Calu3 (cell line): Measurements from ENCODE around the gene FXYD6. TPM values are rescaled to one million over a fixed set of nuclear protein-coding genes. Genes with fewer than 3 reads are reported as not detected.

Experiments
- BruUV-seq: library from RNA; stranded (reverse); fragments of 400-500 nt; replicated peaks from 2 replicates; lab custom pipeline; 2021; lab: Mats Ljungman, UMichigan
- CTCF ChIA-PET: fragments of 300-600 bp; sonication (Branson Sonifier 250); formaldehyde crosslinking; loops from one replicate; lab custom pipeline; 2022; ENCODE audit warnings: antibody characterized with exemption; lab: Charles Lee
- DNase-seq: peaks from one replicate; pipeline ENCODE4 v3.0.0; 2022
- H3K27ac Mint-ChIP-seq: one replicate; pipeline ENCODE4 v1.8.0; 2022; ENCODE audit warnings: mixed read lengths; ENCODE audit not compliant: unreplicated experiment
- H3K27me3 Mint-ChIP-seq: one replicate; pipeline ENCODE4 v1.8.0; 2022; ENCODE audit warnings: mixed read lengths; ENCODE audit not compliant: unreplicated experiment
- H3K36me3 Mint-ChIP-seq: one replicate; pipeline ENCODE4 v1.8.0; 2022; ENCODE audit warnings: mild to moderate bottlenecking, moderate library complexity, mixed read lengths; ENCODE audit not compliant: insufficient read depth, unreplicated experiment
- H3K4me1 Mint-ChIP-seq: one replicate; pipeline ENCODE4 v1.8.0; 2022; ENCODE audit warnings: mild to moderate bottlenecking, low read depth, mixed read lengths; ENCODE audit not compliant: unreplicated experiment
- H3K4me3 Mint-ChIP-seq: one replicate; pipeline ENCODE4 v1.8.0; 2022; ENCODE audit warnings: mild to moderate bottlenecking, low read depth, moderate library complexity, mixed read lengths; ENCODE audit not compliant: unreplicated experiment
- H3K9me3 Mint-ChIP-seq: one replicate; pipeline ENCODE4 v1.8.0; 2022; ENCODE audit warnings: low read depth, mixed read lengths; ENCODE audit not compliant: unreplicated experiment
- intact Hi-C: fragments of 100-400 bp; cut with micrococcal nuclease; formaldehyde crosslinking; loops from one replicate; pipeline ENCODE4 v1.10.0; 2022; ENCODE audit not compliant: unreplicated experiment
- total RNA-seq: library from RNA; stranded (reverse); gene quantifications from 2 replicates; pipeline ENCODE4 v1.2.3, GENCODE V29; 2022
- TF ChIP-seq, protein P1 (sequence below): fragments of 200-600 bp; IDR thresholded peaks from one replicate; pipeline ENCODE4 v1.8.0; 2022; ENCODE audit warnings: antibody characterized with exemption; ENCODE audit not compliant: unreplicated experiment

FXYD6 gene
- total RNA-seq, 1 experiment from 2014 or later = 0.61 TPM

DNA sequence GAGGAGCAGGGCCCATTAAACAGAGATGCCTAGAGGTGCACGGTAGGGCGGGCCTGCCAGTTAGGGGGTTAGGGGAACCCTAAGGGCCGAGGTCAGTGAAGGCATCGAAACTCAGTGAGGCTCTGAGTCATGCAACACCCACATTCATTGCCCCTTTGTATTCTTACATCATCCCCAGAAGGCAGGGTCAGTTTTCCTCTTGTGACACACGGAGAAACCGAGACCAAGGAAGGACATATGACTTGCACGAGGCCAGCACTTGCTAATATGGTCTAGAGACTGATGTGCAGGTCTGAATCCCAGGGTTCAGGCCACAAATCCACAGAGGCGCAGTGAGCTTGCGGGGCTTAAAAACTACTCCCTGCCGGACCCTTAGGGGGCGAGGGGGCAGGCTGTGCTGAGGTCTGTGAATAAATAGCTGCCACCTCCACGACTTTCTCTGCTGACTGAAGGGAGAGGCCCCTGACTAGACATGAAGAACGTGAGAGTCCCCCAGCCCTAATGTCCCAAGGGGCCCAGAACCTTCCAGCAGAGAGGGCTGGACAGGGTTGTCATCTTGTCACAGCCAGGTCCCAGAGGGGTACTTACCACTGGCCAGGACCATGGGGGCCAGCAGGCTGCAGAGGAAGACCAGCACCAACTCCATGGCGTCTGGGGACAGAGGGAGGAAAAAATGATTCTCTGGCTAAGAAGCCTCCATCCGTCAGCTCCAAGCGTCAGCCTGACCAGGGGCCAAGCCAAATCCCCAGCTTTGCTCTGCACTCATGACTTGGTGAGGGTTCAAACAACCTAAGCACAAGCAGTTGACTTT, 34.1 kb downstream of the FXYD6 start:
- DNase-seq = no peak
- Mint-ChIP-seq H3K9me3 (no peaks in the 10 kb centered on the region), H3K4me1 (no peaks in the 10 kb centered on the region), H3K27ac (no peak overlapping the region), H3K36me3 (no peaks in the 10 kb centered on the region), H3K27me3 (peaks cover 13% of the 10 kb centered on the region), H3K4me3 (no peak overlapping the region)
- intact Hi-C loops = no loop called here
- TF ChIP-seq, protein P1, sequence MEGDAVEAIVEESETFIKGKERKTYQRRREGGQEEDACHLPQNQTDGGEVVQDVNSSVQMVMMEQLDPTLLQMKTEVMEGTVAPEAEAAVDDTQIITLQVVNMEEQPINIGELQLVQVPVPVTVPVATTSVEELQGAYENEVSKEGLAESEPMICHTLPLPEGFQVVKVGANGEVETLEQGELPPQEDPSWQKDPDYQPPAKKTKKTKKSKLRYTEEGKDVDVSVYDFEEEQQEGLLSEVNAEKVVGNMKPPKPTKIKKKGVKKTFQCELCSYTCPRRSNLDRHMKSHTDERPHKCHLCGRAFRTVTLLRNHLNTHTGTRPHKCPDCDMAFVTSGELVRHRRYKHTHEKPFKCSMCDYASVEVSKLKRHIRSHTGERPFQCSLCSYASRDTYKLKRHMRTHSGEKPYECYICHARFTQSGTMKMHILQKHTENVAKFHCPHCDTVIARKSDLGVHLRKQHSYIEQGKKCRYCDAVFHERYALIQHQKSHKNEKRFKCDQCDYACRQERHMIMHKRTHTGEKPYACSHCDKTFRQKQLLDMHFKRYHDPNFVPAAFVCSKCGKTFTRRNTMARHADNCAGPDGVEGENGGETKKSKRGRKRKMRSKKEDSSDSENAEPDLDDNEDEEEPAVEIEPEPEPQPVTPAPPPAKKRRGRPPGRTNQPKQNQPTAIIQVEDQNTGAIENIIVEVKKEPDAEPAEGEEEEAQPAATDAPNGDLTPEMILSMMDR = no peak
- CTCF ChIA-PET = interaction anchor here (2.8 kb wide), 1 partner anchor 105 kb away, joined by 11 read pairs; no protein-coding TSS in a partner anchor
- no TSS peak for BruUV-seq

DNA sequence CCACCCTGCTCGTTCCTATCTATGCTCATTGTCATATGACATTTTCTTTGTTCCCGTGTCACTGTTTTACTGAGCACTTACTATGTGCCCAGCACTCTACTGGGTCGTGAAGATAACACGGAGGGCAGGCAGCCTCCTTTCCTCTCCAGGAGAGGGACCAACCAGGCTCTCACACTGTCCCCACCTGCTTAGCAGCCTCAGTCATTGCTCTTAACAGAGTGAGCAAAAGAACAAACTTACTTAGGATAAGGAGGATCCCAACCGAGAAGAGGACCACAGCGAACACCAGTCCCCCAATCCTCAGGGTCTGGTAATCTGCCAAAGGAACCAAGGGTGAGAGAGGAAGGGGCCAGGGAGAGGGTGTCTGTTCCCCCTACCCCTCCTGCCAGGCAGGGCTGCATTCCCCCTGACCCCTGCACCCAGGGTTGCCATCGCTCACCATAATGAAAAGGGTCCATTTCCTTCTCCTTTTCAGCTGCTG, 34.9 kb downstream of the FXYD6 start:
- no peaks in the 10 kb centered on the region for H3K9me3 Mint-ChIP-seq
- BruUV-seq = no TSS peak
- DNase-seq = no peak
- CTCF ChIA-PET = interaction anchor here (2.8 kb wide), 1 partner anchor 105 kb away, joined by 11 read pairs; no protein-coding TSS in a partner anchor
- H3K36me3 Mint-ChIP-seq = no peaks in the 10 kb centered on the region
- H3K4me3 Mint-ChIP-seq = no peak overlapping the region
- intact Hi-C loops = no loop called here
- no peaks in the 10 kb centered on the region for H3K4me1 Mint-ChIP-seq
- H3K27me3 Mint-ChIP-seq = peaks cover 6% of the 10 kb centered on the region
- TF ChIP-seq, protein P1 = no peak
- no peak overlapping the region for H3K27ac Mint-ChIP-seq

DNA sequence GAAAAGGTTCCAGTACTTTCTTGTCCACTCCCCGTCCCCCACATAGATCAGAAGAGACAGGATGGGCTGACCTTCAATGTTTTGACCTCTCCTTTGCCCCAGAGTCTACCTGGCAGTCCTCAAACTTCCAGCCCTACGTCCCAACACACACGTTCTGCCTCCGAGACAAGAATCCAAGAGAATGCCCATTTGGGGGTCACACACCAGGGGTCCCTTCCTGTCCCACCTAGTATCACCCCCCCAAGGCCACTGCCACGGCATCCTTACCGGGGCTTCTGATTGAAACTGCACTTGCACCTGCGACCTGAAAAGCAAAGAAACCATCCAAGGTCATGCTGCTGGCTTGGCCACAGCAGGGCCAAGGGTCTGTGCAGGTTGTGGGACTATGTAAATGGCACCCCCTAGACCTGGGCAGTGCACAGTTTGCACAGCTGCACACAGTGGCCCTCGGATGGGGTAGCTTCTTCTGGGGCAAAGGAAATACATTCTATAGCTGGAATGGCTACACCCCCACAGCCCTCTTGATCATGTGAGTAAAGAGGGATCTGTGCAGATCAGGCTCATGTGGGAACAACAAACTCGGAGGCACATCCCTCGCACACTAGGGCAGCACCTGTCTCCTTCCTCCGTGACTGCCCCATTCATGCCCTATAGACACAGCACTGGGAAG, 35.4 kb downstream of the FXYD6 start:
- Mint-ChIP-seq H3K27ac (no peak overlapping the region), H3K27me3 (peaks cover under 1% of the 10 kb centered on the region), H3K36me3 (no peaks in the 10 kb centered on the region), H3K4me1 (no peaks in the 10 kb centered on the region), H3K9me3 (no peaks in the 10 kb centered on the region), H3K4me3 (no peak overlapping the region)
- no TSS peak for BruUV-seq
- DNase-seq = no peak
- CTCF ChIA-PET = interaction anchor here (2.8 kb wide), 1 partner anchor 106 kb away, joined by 11 read pairs; no protein-coding TSS in a partner anchor
- TF ChIP-seq, protein P1 = no peak
- intact Hi-C loops = no loop called here

DNA sequence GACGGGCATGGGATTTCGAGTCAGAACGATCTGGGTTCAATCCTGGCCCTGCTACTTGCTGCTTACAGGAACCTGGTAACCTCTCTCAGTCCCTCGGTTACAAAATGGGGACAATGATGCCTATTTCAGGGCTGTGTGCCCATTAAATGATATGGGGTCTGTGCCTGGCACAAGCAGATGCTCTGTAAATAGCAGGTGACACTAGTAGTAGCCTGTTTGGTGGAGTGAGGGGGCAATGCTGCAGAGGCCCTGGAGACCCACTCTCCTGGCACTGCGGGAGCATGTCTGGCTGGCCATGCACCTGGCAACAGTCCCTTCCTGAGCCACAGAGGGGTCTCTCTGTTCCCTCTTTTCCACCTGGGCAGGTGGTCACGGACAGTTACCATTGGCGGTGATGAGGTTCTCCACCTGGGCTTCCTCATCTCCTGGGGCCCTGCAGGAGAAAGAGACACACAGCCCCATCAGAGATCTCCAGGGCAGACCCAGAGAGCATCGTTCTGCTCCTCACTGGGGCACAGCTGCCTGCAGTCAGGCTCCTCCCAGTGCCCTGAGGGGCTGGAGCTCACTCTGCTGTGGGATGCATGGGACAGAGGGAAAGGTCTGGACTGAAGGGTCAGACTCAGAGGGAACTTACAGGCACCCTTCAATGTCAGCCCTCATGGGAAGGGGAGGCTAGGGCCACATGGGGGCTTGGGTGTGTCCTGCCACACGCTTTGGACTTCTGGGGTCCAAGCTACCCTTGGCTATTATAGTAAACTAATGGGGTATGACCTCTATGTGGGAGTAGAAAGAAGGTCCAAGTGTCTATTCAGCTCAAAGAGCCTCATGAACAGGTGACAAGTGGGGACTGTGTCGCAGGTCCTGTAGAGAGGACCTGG, 36.3 kb downstream of the FXYD6 start:
- TF ChIP-seq, protein P1 = no peak
- CTCF ChIA-PET = no interaction called here
- no peak overlapping the region for H3K4me3 Mint-ChIP-seq
- intact Hi-C loops = no loop called here
- DNase-seq = no peak
- no peaks in the 10 kb centered on the region for H3K27me3 Mint-ChIP-seq
- H3K27ac Mint-ChIP-seq = no peak overlapping the region
- H3K4me1 Mint-ChIP-seq = no peaks in the 10 kb centered on the region
- no peaks in the 10 kb centered on the region for H3K9me3 Mint-ChIP-seq
- no peaks in the 10 kb centered on the region for H3K36me3 Mint-ChIP-seq
- no TSS peak for BruUV-seq
